ENCODE data around the gene AKIRIN1. TPM values are rescaled to one million over a fixed set of nuclear protein-coding genes. Genes with fewer than 3 reads are reported as not detected.

AKIRIN1 gene
- total RNA-seq (10 to 100 TPM; 44.6 to 63.3 (median 56.0) TPM), polyA plus RNA-seq (32.2 TPM)
- long read RNA-seq, donor 1, transcript AKIRIN1-203 (4 exons, 1,243 nt): minor isoform, 5 of 286 reads
- long read RNA-seq, donor 1, transcript AKIRIN1-202 (5 exons, 2,741 nt): major isoform, 270 of 286 reads
- long read RNA-seq, donor 1, partial matches to known transcripts: 0 of 286 reads
- long read RNA-seq, donor 1, other reads (novel, unspliced or antisense): 11 of 286 reads
- long read RNA-seq, donor 2, transcript AKIRIN1-202 (5 exons, 2,741 nt): major isoform, 69 of 76 reads
- long read RNA-seq, donor 2, partial matches to known transcripts: 1 of 76 reads
- long read RNA-seq, donor 2, other reads (novel, unspliced or antisense): 3 of 76 reads
- long read RNA-seq, donor 3, transcript AKIRIN1-202 (5 exons, 2,741 nt): major isoform, 733 of 780 reads
- long read RNA-seq, donor 3, transcript AKIRIN1-203 (4 exons, 1,243 nt): minor isoform, 20 of 780 reads
- long read RNA-seq, donor 3, partial matches to known transcripts: 16 of 780 reads
- long read RNA-seq, donor 3, other reads (novel, unspliced or antisense): 9 of 780 reads
- long read RNA-seq, donor 4, transcript AKIRIN1-202 (5 exons, 2,741 nt): major isoform, 96 of 97 reads
- long read RNA-seq, donor 4, partial matches to known transcripts: 0 of 97 reads
- long read RNA-seq, donor 4, other reads (novel, unspliced or antisense): 0 of 97 reads

- ATAC-seq (peak; percentile 98 to 99), DNase-seq (peak; percentile 98 to 100 (median 99))
- Histone ChIP-seq H3K4me1 (ENCODE audit: control insufficient read depth, insufficient read depth, low read length) (peaks cover 6% of the 10 kb centered on the region), H3K9me3 (ENCODE audit: control insufficient read depth, low read length) (no peaks in the 10 kb centered on the region), H3K4me3 (ENCODE audit: low read length) (peak within 1 kb of the TSS; percentile 99), H3K27me3 (ENCODE audit: control insufficient read depth, insufficient read depth) (no peaks in the 10 kb centered on the region), H3K27ac (ENCODE audit: low read length) (peak within 1 kb of the TSS; percentile 98)
- intact Hi-C loops (cut with DNase I): loop anchor here in 2 of 4 donors (10.0 kb wide), 1 partner anchor 126 kb away; no protein-coding TSS in a partner anchor
- under 1% methylated on average over 76 of the region's 76 CpGs for WGBS
These were observed at the start of gene AKIRIN1 for GRCh38 chr1:38990738-38991637. Gene AKIRIN1 (plus strand): TSS chr1:38991276. CDS start chr1:38991381, 105 bp downstream.

- 29% methylated on average over 14 of the region's 14 CpGs for WGBS
- DNase-seq: peak; percentile 82 to 91 (median 89)
- intact Hi-C loops (cut with DNase I): no loop called here
- H3K27ac ChIP-seq (ENCODE audit: low read length): no peak within 1 kb of the TSS
- no peaks in the 10 kb centered on the region for H3K9me3 ChIP-seq (ENCODE audit: control insufficient read depth, low read length)
- H3K27me3 ChIP-seq (ENCODE audit: control insufficient read depth, insufficient read depth): no peaks in the 10 kb centered on the region
- peak within 1 kb of the TSS; percentile 45 for H3K4me3 ChIP-seq (ENCODE audit: low read length)
- no peaks in the 10 kb centered on the region for H3K4me1 ChIP-seq (ENCODE audit: control insufficient read depth, insufficient read depth, low read length)
- peak; percentile 95 to 98 for ATAC-seq
These were observed 49.5 kb upstream of the AKIRIN1 start, which contains the start of gene RHBDL2 for GRCh38 chr1:38941527-38942019. Gene RHBDL2 (minus strand): TSS chr1:38941830. CDS start chr1:38919212, 22,618 bp downstream.

GRCh38 chr1:38942664-38943428 is 48.2 kb upstream of the AKIRIN1 start:
- intact Hi-C loops (cut with DNase I): no loop called here
- WGBS: 98% methylated on average over 10 of the region's 10 CpGs
- no peaks in the 10 kb centered on the region for H3K4me1 ChIP-seq (ENCODE audit: control insufficient read depth, insufficient read depth, low read length)
- H3K9me3 ChIP-seq (ENCODE audit: control insufficient read depth, low read length): no peaks in the 10 kb centered on the region
- no peak for DNase-seq
- H3K27ac ChIP-seq (ENCODE audit: low read length): no peak overlapping the region
- no peaks in the 10 kb centered on the region for H3K27me3 ChIP-seq (ENCODE audit: control insufficient read depth, insufficient read depth)
- ATAC-seq: no peak
- no peak overlapping the region for H3K4me3 ChIP-seq (ENCODE audit: low read length)

- WGBS: 96% methylated on average over 4 of the region's 4 CpGs
- H3K27me3 ChIP-seq (ENCODE audit: control insufficient read depth, insufficient read depth): no peaks in the 10 kb centered on the region
- no peak for ATAC-seq
- H3K27ac ChIP-seq (ENCODE audit: low read length): no peak overlapping the region
- no peaks in the 10 kb centered on the region for H3K4me1 ChIP-seq (ENCODE audit: control insufficient read depth, insufficient read depth, low read length)
- no peak for DNase-seq
- no peaks in the 10 kb centered on the region for H3K9me3 ChIP-seq (ENCODE audit: control insufficient read depth, low read length)
- no peak overlapping the region for H3K4me3 ChIP-seq (ENCODE audit: low read length)
- intact Hi-C loops (cut with DNase I): no loop called here
These were observed 46.5 kb upstream of the AKIRIN1 start for GRCh38 chr1:38944547-38944946.

GRCh38 chr1:38950553-38950952 is 40.5 kb upstream of the AKIRIN1 start:
- Histone ChIP-seq H3K9me3 (ENCODE audit: control insufficient read depth, low read length) (no peaks in the 10 kb centered on the region), H3K27ac (ENCODE audit: low read length) (no peak overlapping the region), H3K4me1 (ENCODE audit: control insufficient read depth, insufficient read depth, low read length) (no peaks in the 10 kb centered on the region), H3K27me3 (ENCODE audit: control insufficient read depth, insufficient read depth) (no peaks in the 10 kb centered on the region), H3K4me3 (ENCODE audit: low read length) (no peak overlapping the region)
- no peak for DNase-seq
- intact Hi-C loops (cut with DNase I): no loop called here
- WGBS: 53% methylated on average over 2 of the region's 2 CpGs
- no peak for ATAC-seq

GRCh38 chr1:38953433-38953860 is 37.6 kb upstream of the AKIRIN1 start:
- WGBS: 41% methylated on average over 4 of the region's 4 CpGs
- H3K27ac ChIP-seq (ENCODE audit: low read length): no peak overlapping the region
- no peaks in the 10 kb centered on the region for H3K4me1 ChIP-seq (ENCODE audit: control insufficient read depth, insufficient read depth, low read length)
- DNase-seq: no peak
- H3K27me3 ChIP-seq (ENCODE audit: control insufficient read depth, insufficient read depth): no peaks in the 10 kb centered on the region
- H3K9me3 ChIP-seq (ENCODE audit: control insufficient read depth, low read length): no peaks in the 10 kb centered on the region
- ATAC-seq: no peak
- intact Hi-C loops (cut with DNase I): no loop called here
- no peak overlapping the region for H3K4me3 ChIP-seq (ENCODE audit: low read length)

GRCh38 chr1:38958967-38959366 is 32.1 kb upstream of the AKIRIN1 start:
- Histone ChIP-seq H3K27ac (ENCODE audit: low read length) (no peak overlapping the region), H3K27me3 (ENCODE audit: control insufficient read depth, insufficient read depth) (no peaks in the 10 kb centered on the region), H3K9me3 (ENCODE audit: control insufficient read depth, low read length) (no peaks in the 10 kb centered on the region), H3K4me3 (ENCODE audit: low read length) (no peak overlapping the region), H3K4me1 (ENCODE audit: control insufficient read depth, insufficient read depth, low read length) (no peaks in the 10 kb centered on the region)
- intact Hi-C loops (cut with DNase I): no loop called here
- DNase-seq (no peak), ATAC-seq (no peak)
- WGBS: 96% methylated on average over 2 of the region's 2 CpGs

- DNase-seq (no peak), ATAC-seq (no peak)
- intact Hi-C loops (cut with DNase I): no loop called here
- H3K9me3 ChIP-seq (ENCODE audit: control insufficient read depth, low read length): no peaks in the 10 kb centered on the region
- H3K4me3 ChIP-seq (ENCODE audit: low read length): no peak overlapping the region
- WGBS: 69% methylated on average over 3 of the region's 3 CpGs
- no peaks in the 10 kb centered on the region for H3K4me1 ChIP-seq (ENCODE audit: control insufficient read depth, insufficient read depth, low read length)
- no peak overlapping the region for H3K27ac ChIP-seq (ENCODE audit: low read length)
- H3K27me3 ChIP-seq (ENCODE audit: control insufficient read depth, insufficient read depth): no peaks in the 10 kb centered on the region
These were observed 29.0 kb upstream of the AKIRIN1 start for GRCh38 chr1:38962113-38962512.

GRCh38 chr1:38962560-38962959 is 28.5 kb upstream of the AKIRIN1 start:
- no peaks in the 10 kb centered on the region for H3K27me3 ChIP-seq (ENCODE audit: control insufficient read depth, insufficient read depth)
- intact Hi-C loops (cut with DNase I): no loop called here
- ATAC-seq (no peak), DNase-seq (no peak)
- no peaks in the 10 kb centered on the region for H3K9me3 ChIP-seq (ENCODE audit: control insufficient read depth, low read length)
- no peak overlapping the region for H3K4me3 ChIP-seq (ENCODE audit: low read length)
- H3K27ac ChIP-seq (ENCODE audit: low read length): no peak overlapping the region
- no peaks in the 10 kb centered on the region for H3K4me1 ChIP-seq (ENCODE audit: control insufficient read depth, insufficient read depth, low read length)
- whole genome bisulfite sequencing: 84% methylated on average over 7 of the region's 7 CpGs

- intact Hi-C loops (cut with DNase I): no loop called here
- no peak overlapping the region for H3K4me3 ChIP-seq (ENCODE audit: low read length)
- H3K27me3 ChIP-seq (ENCODE audit: control insufficient read depth, insufficient read depth): no peaks in the 10 kb centered on the region
- no peaks in the 10 kb centered on the region for H3K4me1 ChIP-seq (ENCODE audit: control insufficient read depth, insufficient read depth, low read length)
- no peak for ATAC-seq
- no peaks in the 10 kb centered on the region for H3K9me3 ChIP-seq (ENCODE audit: control insufficient read depth, low read length)
- WGBS: 55% methylated on average over 3 of the region's 3 CpGs
- no peak for DNase-seq
- no peak overlapping the region for H3K27ac ChIP-seq (ENCODE audit: low read length)
These were observed 26.9 kb upstream of the AKIRIN1 start for GRCh38 chr1:38964140-38964548.

Measured in right cardiac atrium (tissue), 5 donors.